Endothelial cell of umbilical vein (primary cell): Measurements from ENCODE around the gene RPGRIP1. TPM values are rescaled to one million over a fixed set of nuclear protein-coding genes. Genes with fewer than 3 reads are reported as not detected.

Source experiments
- BruUV-seq: library from RNA; stranded (reverse); fragments of 400-500 nt; replicated peaks from 2 replicates; lab custom pipeline; 2021; lab: Mats Ljungman, UMichigan
- CTCF ChIA-PET: fragments of 300-600, 350-600 bp; sonication (Branson Sonifier 250); formaldehyde crosslinking; loops from one replicate; lab custom pipeline; 2021; ENCODE audit warnings: antibody characterized with exemption, inconsistent platforms; lab: Charles Lee
- POLR2A ChIA-PET: fragments of 300-600, 350-600 bp; sonication (Branson Sonifier 250); formaldehyde crosslinking; loops from one replicate; lab custom pipeline; 2021; ENCODE audit warnings: antibody characterized with exemption, inconsistent platforms; lab: Charles Lee
- DNase-seq: peaks from one replicate; pipeline ENCODE4 v3.0.0-alpha.2; 2011; ENCODE audit warnings: low read depth, low spot score
- FAIRE-seq: peaks from 2 replicates; lab custom pipeline; 2011; peaks lifted over from hg19 to GRCh38; lab: Jason Lieb, UNC
- H2AFZ ChIP-seq: 2 replicates; pipeline ENCODE4 v1.6.0; 2012; ENCODE audit warnings: low read depth, low read length, control low read depth, inconsistent platforms
- H3K27ac ChIP-seq: 2 replicates; pipeline ENCODE4 v1.5.1; 2011; ENCODE audit warnings: low read depth, mild to moderate bottlenecking, control low read depth, low read length, moderate library complexity; ENCODE audit not compliant: insufficient read depth
- H3K27me3 ChIP-seq, 2 experiments: 2 replicates each; pipeline versions ENCODE4 v1.6.0 to v1.6.1; 2011; ENCODE audit warnings: low read length in 2 of 2, mixed read lengths in 1 of 2; ENCODE audit not compliant: control insufficient read depth in 2 of 2, insufficient read depth in 2 of 2
- H3K36me3 ChIP-seq, 2 experiments: 2 replicates in 1 of 2; 3 replicates in 1 of 2; pipeline ENCODE4 v1.5.1; 2011; ENCODE audit warnings: low read length in 2 of 2, mild to moderate bottlenecking in 1 of 2, moderate library complexity in 1 of 2; ENCODE audit not compliant: control insufficient read depth in 2 of 2, insufficient read depth in 2 of 2; ENCODE audit errors: extremely low read depth in 1 of 2
- H3K4me1 ChIP-seq: 3 replicates; pipeline ENCODE4 v1.5.1; 2011; ENCODE audit warnings: mild to moderate bottlenecking, low read length; ENCODE audit not compliant: control insufficient read depth, insufficient read depth; ENCODE audit errors: extremely low read depth
- H3K4me2 ChIP-seq: 2 replicates; pipeline ENCODE4 v1.6.1; 2011; ENCODE audit warnings: low read length, control low read depth, mixed read lengths; ENCODE audit not compliant: insufficient read depth
- H3K4me3 ChIP-seq, 3 experiments: fragments of 200-600 bp in 1 of 3; sonication (generic), shearing (Covaris generic) in 1 of 3; replicated peaks in 1 of 3; 2 replicates each; pipeline ENCODE4 v1.5.1; 2011 to 2016; ENCODE audit warnings: control low read depth in 3 of 3, low read length in 3 of 3, mild to moderate bottlenecking in 2 of 3, inconsistent platforms in 1 of 3, low read depth in 1 of 3, moderate library complexity in 1 of 3; ENCODE audit not compliant: insufficient read depth in 1 of 3
- H3K79me2 ChIP-seq: 2 replicates; pipeline ENCODE4 v1.6.0; 2012; ENCODE audit warnings: low read length, inconsistent platforms; ENCODE audit not compliant: control insufficient read depth, insufficient read depth
- H3K9ac ChIP-seq: replicated peaks from 2 replicates; pipeline ENCODE3; 2011; ENCODE audit warnings: low read length, control low read depth; ENCODE audit not compliant: insufficient read depth; ENCODE audit errors: extremely low read depth
- H3K9me1 ChIP-seq: replicated peaks from 3 replicates; pipeline ENCODE4 v1.6.0; 2011; ENCODE audit warnings: mild to moderate bottlenecking, low read length; ENCODE audit not compliant: control insufficient read depth, insufficient read depth; ENCODE audit errors: extremely low read depth
- H3K9me3 ChIP-seq: replicated peaks from 2 replicates; pipeline ENCODE4 v1.5.1; 2012; ENCODE audit warnings: low read length, inconsistent platforms; ENCODE audit not compliant: control insufficient read depth, insufficient read depth
- H4K20me1 ChIP-seq: replicated peaks from 2 replicates; pipeline ENCODE3; 2011; ENCODE audit warnings: mild to moderate bottlenecking, low read length; ENCODE audit not compliant: control insufficient read depth, insufficient read depth; ENCODE audit errors: extremely low read depth
- EZH2 ChIP-seq: IDR thresholded peaks from 2 replicates; pipeline ENCODE4 v1.6.1; 2012; ENCODE audit warnings: borderline replicate concordance, low read depth, mild to moderate bottlenecking, moderate library complexity, low read length, inconsistent platforms; ENCODE audit not compliant: severe bottlenecking
- FOS ChIP-seq: IDR thresholded peaks from 2 replicates; pipeline ENCODE4 v1.6.1; 2011; ENCODE audit warnings: mild to moderate bottlenecking, low read length, moderate library complexity, borderline replicate concordance; ENCODE audit not compliant: insufficient read depth
- GATA2 ChIP-seq: IDR thresholded peaks from 2 replicates; pipeline ENCODE4 v1.7.0; 2011; ENCODE audit warnings: low read depth, mild to moderate bottlenecking, moderate library complexity, mixed read lengths, low read length; ENCODE audit not compliant: insufficient read length, insufficient read depth
- JUN ChIP-seq: IDR thresholded peaks from 2 replicates; pipeline ENCODE4 v1.6.1; 2011; ENCODE audit warnings: borderline replicate concordance, low read depth; ENCODE audit not compliant: insufficient read length, insufficient read depth
- MYC ChIP-seq: IDR thresholded peaks from one replicate; pipeline ENCODE4 v1.6.1; 2011; ENCODE audit warnings: mild to moderate bottlenecking, low read depth, low read length
- POLR2A ChIP-seq: IDR thresholded peaks from 2 replicates; pipeline ENCODE4 v1.6.1; 2012; ENCODE audit warnings: low read depth, mild to moderate bottlenecking, control low read depth, low read length
- POLR2AphosphoS5 ChIP-seq: IDR thresholded peaks from 2 replicates; pipeline ENCODE4 v1.6.1; 2012; ENCODE audit warnings: low read depth, mild to moderate bottlenecking, control low read depth, low read length, moderate library complexity; ENCODE audit not compliant: insufficient read depth
- dilution Hi-C: fragments of 300-500 bp; cut with MboI; formaldehyde crosslinking; loops from one replicate; pipeline ENCODE4 v1.15.0; 2019; ENCODE audit warnings: low sequenced_read_pairs; ENCODE audit not compliant: extremely low pct_ligation_motif_present
- intact Hi-C: fragments of 100-400 bp; cut with micrococcal nuclease; formaldehyde crosslinking; loops from one replicate; pipeline ENCODE4 v1.10.0; 2022
- polyA plus RNA-seq, 4 experiments: library from polyadenylated mRNA; depleted of rRNA in 3 of 4; stranded (reverse) in 3 of 4; unstranded in 1 of 4; fragments of >200 nt; gene quantifications; 2 replicates each; pipeline versions ENCODE4 v1.2.1 to v1.2.3, GENCODE V29; 2011 to 2012; ENCODE audit warnings: missing spikeins in 1 of 4
- total RNA-seq: library from RNA; stranded (reverse); gene quantifications from 2 replicates; pipeline ENCODE4 v1.2.3, GENCODE V29; 2021
- TF ChIP-seq, protein P1 (sequence below), 2 donors: IDR thresholded peaks; 1 replicate in 1 of 2; 2 replicates in 1 of 2; pipeline ENCODE4 v1.5.1; 2011; ENCODE audit warnings: low read length in 2 of 2, mild to moderate bottlenecking in 2 of 2, moderate library complexity in 2 of 2, control low read depth in 1 of 2, inconsistent platforms in 1 of 2, low read depth in 1 of 2; ENCODE audit not compliant: insufficient read depth in 1 of 2; ENCODE audit errors: extremely low read depth in 1 of 2
- TF ChIP-seq, protein P2 (sequence below): IDR thresholded peaks from 2 replicates; pipeline ENCODE4 v1.6.1; 2011; ENCODE audit not compliant: insufficient read depth, insufficient read length

Gene RPGRIP1
- total and polyA plus RNA-seq, 2 donors (not counting 3 experiments of a cell fraction or from before 2014, with no cell fraction given) = not detected

DNA sequence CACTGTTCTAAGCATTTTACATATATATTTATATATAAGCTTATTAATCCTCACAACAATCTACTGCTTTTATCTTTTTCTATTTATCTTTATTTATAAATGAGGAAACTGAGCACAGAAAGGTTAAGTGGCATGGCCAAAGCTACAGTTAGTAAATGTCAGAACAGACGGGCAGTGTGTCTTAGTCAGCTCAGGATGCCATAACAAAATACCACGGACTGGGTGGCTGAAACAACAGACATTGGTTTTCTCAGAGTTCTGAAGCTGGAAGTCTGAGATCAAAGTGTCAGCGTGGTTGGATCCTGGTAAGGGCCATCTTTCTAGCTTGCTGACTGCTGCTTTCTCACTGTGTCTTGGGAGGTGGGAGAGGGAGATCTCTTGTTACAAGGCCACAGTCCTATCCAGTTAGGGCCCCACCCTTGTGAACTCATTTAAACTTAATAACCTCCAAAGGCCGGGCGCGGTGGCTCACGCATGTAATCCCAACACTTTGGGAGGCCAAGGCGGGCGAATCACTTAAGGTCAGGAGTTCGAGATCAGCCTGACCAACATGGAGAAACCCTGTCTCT lies 19.8 kb downstream of the RPGRIP1 start:
- no peak for TF ChIP-seq MYC
- no peak for TF ChIP-seq POLR2AphosphoS5
- no TSS peak for BruUV-seq
- peaks cover 4% of the 10 kb centered on the region for H3K4me1 ChIP-seq
- DNase-seq = no peak
- H3K79me2 ChIP-seq = no peaks in the 10 kb centered on the region
- intact Hi-C loops (no loop called here), dilution Hi-C loops (no loop called here)
- FAIRE-seq = no peak
- H3K4me2 ChIP-seq = no peak overlapping the region
- no peak overlapping the region for H3K9ac ChIP-seq
- H3K9me3 ChIP-seq = no peaks in the 10 kb centered on the region
- H2AFZ ChIP-seq = no peak overlapping the region
- no peak overlapping the region for H3K4me3 ChIP-seq
- no peaks in the 10 kb centered on the region for H4K20me1 ChIP-seq
- H3K9me1 ChIP-seq = no peaks in the 10 kb centered on the region
- H3K27ac ChIP-seq = no peak overlapping the region
- POLR2A ChIA-PET = no interaction called here
- H3K27me3 ChIP-seq = peaks cover 14 to 20% of the 10 kb centered on the region in 2 experiments
- H3K36me3 ChIP-seq = no peaks in the 10 kb centered on the region
- CTCF ChIA-PET = no interaction called here

DNA sequence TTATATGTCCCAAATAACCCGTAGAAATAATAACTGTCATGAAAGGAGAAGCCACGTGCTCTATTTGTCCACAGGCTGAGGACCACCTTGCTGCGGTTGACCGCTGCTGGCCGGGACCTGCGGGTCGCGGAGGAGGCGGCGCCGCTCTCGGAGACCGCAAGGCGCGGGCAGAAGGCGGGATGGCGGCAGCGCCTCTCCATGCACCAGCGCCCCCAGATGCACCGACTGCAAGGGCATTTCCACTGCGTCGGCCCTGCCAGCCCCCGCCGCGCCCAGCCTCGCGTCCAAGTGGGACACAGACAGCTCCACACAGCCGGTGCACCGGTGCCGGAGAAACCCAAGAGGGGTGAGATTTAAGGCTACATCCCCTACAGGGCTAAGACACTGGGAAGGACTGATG lies 21.0 kb downstream of the RPGRIP1 start:
- TF ChIP-seq EZH2 (peak; percentile 58), MYC (no peak), POLR2AphosphoS5 (no peak), FOS (no peak), GATA2 (no peak), JUN (no peak), POLR2A (no peak)
- TF ChIP-seq, protein P1, sequence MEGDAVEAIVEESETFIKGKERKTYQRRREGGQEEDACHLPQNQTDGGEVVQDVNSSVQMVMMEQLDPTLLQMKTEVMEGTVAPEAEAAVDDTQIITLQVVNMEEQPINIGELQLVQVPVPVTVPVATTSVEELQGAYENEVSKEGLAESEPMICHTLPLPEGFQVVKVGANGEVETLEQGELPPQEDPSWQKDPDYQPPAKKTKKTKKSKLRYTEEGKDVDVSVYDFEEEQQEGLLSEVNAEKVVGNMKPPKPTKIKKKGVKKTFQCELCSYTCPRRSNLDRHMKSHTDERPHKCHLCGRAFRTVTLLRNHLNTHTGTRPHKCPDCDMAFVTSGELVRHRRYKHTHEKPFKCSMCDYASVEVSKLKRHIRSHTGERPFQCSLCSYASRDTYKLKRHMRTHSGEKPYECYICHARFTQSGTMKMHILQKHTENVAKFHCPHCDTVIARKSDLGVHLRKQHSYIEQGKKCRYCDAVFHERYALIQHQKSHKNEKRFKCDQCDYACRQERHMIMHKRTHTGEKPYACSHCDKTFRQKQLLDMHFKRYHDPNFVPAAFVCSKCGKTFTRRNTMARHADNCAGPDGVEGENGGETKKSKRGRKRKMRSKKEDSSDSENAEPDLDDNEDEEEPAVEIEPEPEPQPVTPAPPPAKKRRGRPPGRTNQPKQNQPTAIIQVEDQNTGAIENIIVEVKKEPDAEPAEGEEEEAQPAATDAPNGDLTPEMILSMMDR (IDR thresholded peaks at IDR 0.05; ENCODE audit: extremely low read depth in 1 of 2, insufficient read depth in 1 of 2, low read depth in 1 of 2, low read length in 2 of 2) = peak in 1 of 2 donors; percentile 11
- TF ChIP-seq, protein P2, sequence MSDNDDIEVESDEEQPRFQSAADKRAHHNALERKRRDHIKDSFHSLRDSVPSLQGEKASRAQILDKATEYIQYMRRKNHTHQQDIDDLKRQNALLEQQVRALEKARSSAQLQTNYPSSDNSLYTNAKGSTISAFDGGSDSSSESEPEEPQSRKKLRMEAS = no peak
- Histone ChIP-seq H3K9ac (no peak overlapping the region), H3K27ac (no peak overlapping the region), H2AFZ (peak overlapping the region; percentile 67), H3K4me3 (peak overlapping the region in 2 of 3 experiments; percentile 12 to 17), H3K4me2 (no peak overlapping the region), H3K36me3 (no peaks in the 10 kb centered on the region), H3K9me1 (no peaks in the 10 kb centered on the region), H3K9me3 (no peaks in the 10 kb centered on the region), H3K79me2 (no peaks in the 10 kb centered on the region), H3K27me3 (peaks cover 14 to 20% of the 10 kb centered on the region in 2 experiments), H3K4me1 (peaks cover 4% of the 10 kb centered on the region), H4K20me1 (no peaks in the 10 kb centered on the region)
- ChIA-PET CTCF (no interaction called here), POLR2A (no interaction called here)
- no peak for FAIRE-seq
- BruUV-seq = no TSS peak
- dilution Hi-C loops (no loop called here), intact Hi-C loops (no loop called here)
- DNase-seq = no peak
